Fibroblast of skin of right biceps (primary cell): Measurements from ENCODE around the gene LIN7B.

Experiments used
- DNase-seq: peaks from one replicate; pipeline ENCODE4 v3.0.0-alpha.2; 2013

LIN7B gene

GRCh38 chr19:49148784-49149651, 34.8 kb downstream of the LIN7B start:
- peak; percentile 94 for DNase-seq

- DNase-seq, result peak; percentile 93
Measured at GRCh38 chr19:49149652-49150105, 35.5 kb downstream of the LIN7B start.

GRCh38 chr19:49150106-49150943, 36.2 kb downstream of the LIN7B start:
- DNase-seq, result peak; percentile 83

- DNase-seq, result no peak
Measured at GRCh38 chr19:49150944-49151243, 36.7 kb downstream of the LIN7B start.

- peak; percentile 42 for DNase-seq
Measured at GRCh38 chr19:49151267-49152118, 37.3 kb downstream of the LIN7B start.

- no peak for DNase-seq
Measured at GRCh38 chr19:49152119-49152550, 38.0 kb downstream of the LIN7B start.

GRCh38 chr19:49153167-49153809, 39.1 kb downstream of the LIN7B start:
- DNase-seq, result no peak

- no peak for DNase-seq
Measured at GRCh38 chr19:49154279-49154678, 40.1 kb downstream of the LIN7B start.

- no peak for DNase-seq
Measured at GRCh38 chr19:49155005-49155819, 41.0 kb downstream of the LIN7B start, which contains the start of gene HRC. TSS of gene HRC (minus strand) at chr19:49155396. CDS start at chr19:49155237, 159 bp downstream.

GRCh38 chr19:49155820-49156346, 41.7 kb downstream of the LIN7B start:
- DNase-seq, result no peak

- DNase-seq, result peak; percentile 83
Measured at GRCh38 chr19:49157445-49158224, 43.5 kb downstream of the LIN7B start, which contains the start of gene TRPM4. TSS of gene TRPM4 (plus strand) at chr19:49157792. CDS start at chr19:49157867, 75 bp downstream.

- DNase-seq, result no peak
Measured at GRCh38 chr19:49160450-49161189, 46.5 kb downstream of the LIN7B start.

- no peak for DNase-seq
Measured at GRCh38 chr19:49161987-49162386, 47.8 kb downstream of the LIN7B start.

- DNase-seq, result no peak
Measured at GRCh38 chr19:49165111-49165750, 51.1 kb downstream of the LIN7B start.

- DNase-seq, result no peak
Measured at GRCh38 chr19:49165865-49166301, 51.7 kb downstream of the LIN7B start.

GRCh38 chr19:49167857-49168409, 53.8 kb downstream of the LIN7B start:
- DNase-seq, result no peak
